Measurements from ENCODE around the gene MRPL18.

The MRPL18 gene

DNA sequence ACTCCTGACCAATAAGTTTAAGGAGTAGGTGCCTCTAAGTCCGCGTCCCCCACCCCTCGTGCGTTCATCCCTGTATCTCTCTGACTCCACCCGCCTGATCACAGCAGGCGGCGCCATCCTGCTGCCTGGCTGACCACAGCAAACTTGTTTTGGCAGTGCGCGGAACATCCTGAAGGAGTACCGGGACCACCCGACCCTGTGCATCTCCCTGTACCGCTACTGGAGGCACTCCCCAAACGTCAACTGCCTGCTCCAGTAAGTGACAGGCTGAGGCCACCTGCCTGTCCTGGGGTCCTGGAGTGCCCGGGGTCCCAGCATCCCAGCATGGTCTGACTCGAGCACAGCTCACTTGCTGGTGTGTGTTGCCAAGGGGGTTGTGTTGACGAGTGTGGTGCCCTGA is 28.8 kb downstream of the MRPL18 start:
- H3K27ac ChIP-seq (ENCODE audit: low read length) = no peak overlapping the region
- no peaks in the 10 kb centered on the region for H3K79me2 ChIP-seq (ENCODE audit: low read length)
- H2AFZ ChIP-seq (ENCODE audit: low read length) = no peak overlapping the region
- H3F3A ChIP-seq (ENCODE audit: insufficient read depth, low read length) = peaks cover 6% of the 10 kb centered on the region; the same call in 1 of the 2 replicates
- no peak for TF ChIP-seq EZH2phosphoT487 (IDR thresholded peaks at IDR 0.05; ENCODE audit: low read length)
- TF ChIP-seq, protein P1, sequence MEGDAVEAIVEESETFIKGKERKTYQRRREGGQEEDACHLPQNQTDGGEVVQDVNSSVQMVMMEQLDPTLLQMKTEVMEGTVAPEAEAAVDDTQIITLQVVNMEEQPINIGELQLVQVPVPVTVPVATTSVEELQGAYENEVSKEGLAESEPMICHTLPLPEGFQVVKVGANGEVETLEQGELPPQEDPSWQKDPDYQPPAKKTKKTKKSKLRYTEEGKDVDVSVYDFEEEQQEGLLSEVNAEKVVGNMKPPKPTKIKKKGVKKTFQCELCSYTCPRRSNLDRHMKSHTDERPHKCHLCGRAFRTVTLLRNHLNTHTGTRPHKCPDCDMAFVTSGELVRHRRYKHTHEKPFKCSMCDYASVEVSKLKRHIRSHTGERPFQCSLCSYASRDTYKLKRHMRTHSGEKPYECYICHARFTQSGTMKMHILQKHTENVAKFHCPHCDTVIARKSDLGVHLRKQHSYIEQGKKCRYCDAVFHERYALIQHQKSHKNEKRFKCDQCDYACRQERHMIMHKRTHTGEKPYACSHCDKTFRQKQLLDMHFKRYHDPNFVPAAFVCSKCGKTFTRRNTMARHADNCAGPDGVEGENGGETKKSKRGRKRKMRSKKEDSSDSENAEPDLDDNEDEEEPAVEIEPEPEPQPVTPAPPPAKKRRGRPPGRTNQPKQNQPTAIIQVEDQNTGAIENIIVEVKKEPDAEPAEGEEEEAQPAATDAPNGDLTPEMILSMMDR (IDR thresholded peaks at IDR 0.05; ENCODE audit: low read length) = no peak
- TF ChIP-seq EZH2 (optimal IDR thresholded peaks at IDR 0.05; ENCODE audit: low read depth, low read length) = no peak
- no peaks in the 10 kb centered on the region for H3K27me3 ChIP-seq (replicated peaks; ENCODE audit: insufficient read depth, low read length)
- H3K9me2 ChIP-seq (replicated peaks; ENCODE audit: insufficient read depth, low read length) = no peaks in the 10 kb centered on the region
- no peaks in the 10 kb centered on the region for H3K9me3 ChIP-seq (replicated peaks; ENCODE audit: insufficient read depth, low read length)
- H3K9ac ChIP-seq (ENCODE audit: low read length) = no peak overlapping the region
- no peak overlapping the region for H3K4me2 ChIP-seq (ENCODE audit: low read depth, low read length)
- DNase-seq = no peak
- no peaks in the 10 kb centered on the region for H4K20me1 ChIP-seq (ENCODE audit: insufficient read depth, low read length)
- H3K4me1 ChIP-seq (ENCODE audit: low read length) = peaks cover 10% of the 10 kb centered on the region
- no peak overlapping the region for H3K4me3 ChIP-seq (ENCODE audit: low read length)
- no peaks in the 10 kb centered on the region for H3K36me3 ChIP-seq (replicated peaks; ENCODE audit: insufficient read depth, low read length)

DNA sequence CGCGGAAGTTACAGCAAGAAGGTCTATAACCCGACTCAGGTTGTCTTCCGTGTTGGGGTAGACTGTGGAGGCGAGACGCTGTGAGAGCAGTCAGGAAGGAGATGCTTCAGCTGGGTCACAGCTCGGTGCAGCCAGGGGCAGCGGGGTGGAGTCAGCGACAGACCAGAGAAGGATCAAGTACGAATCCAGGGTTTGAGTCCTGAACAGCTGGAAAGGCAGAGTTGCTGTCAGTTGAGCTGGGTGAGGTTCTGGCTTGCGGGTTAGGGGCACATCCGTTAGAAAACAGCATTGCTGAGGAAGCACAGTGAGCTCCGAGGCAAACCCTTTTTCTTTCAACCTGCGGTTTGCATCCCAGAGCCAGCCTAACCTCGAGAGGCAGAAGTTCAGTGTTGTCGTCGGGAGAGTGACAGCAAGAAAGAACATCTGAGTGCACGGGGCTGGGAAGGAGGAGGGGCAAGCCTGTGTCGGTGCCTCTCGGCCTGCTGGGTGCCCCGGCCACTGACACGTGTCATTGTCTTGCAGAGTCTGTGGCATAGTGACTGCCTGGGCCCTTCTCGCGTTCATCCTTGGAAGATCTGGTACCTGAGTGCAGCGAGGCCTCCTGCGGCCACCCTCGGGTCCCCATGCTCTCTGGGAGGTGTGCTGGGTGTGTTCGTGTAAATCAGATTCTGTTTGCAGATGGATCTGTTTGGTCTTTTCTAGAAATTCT is 29.8 kb downstream of the MRPL18 start:
- peaks cover 10% of the 10 kb centered on the region for H3K4me1 ChIP-seq (ENCODE audit: low read length)
- peak overlapping the region; percentile 39; the same call in 1 of the 2 replicates for H3K4me3 ChIP-seq (ENCODE audit: low read length)
- H3K27ac ChIP-seq (ENCODE audit: low read length) = peak overlapping the region; percentile 41; the same call in 1 of the 2 replicates
- DNase-seq = peak; percentile 74
- H4K20me1 ChIP-seq (ENCODE audit: insufficient read depth, low read length) = no peaks in the 10 kb centered on the region
- H3K36me3 ChIP-seq (replicated peaks; ENCODE audit: insufficient read depth, low read length) = no peaks in the 10 kb centered on the region
- peaks cover 6% of the 10 kb centered on the region; the same call in 1 of the 2 replicates for H3F3A ChIP-seq (ENCODE audit: insufficient read depth, low read length)
- H3K9ac ChIP-seq (ENCODE audit: low read length) = peak overlapping the region; percentile 8; the same call in 1 of the 2 replicates
- no peaks in the 10 kb centered on the region for H3K27me3 ChIP-seq (replicated peaks; ENCODE audit: insufficient read depth, low read length)
- TF ChIP-seq, protein P1 (IDR thresholded peaks at IDR 0.05; ENCODE audit: low read length) = no peak
- TF ChIP-seq EZH2phosphoT487 (IDR thresholded peaks at IDR 0.05; ENCODE audit: low read length) = no peak
- no peak for TF ChIP-seq EZH2 (optimal IDR thresholded peaks at IDR 0.05; ENCODE audit: low read depth, low read length)
- no peaks in the 10 kb centered on the region for H3K9me2 ChIP-seq (replicated peaks; ENCODE audit: insufficient read depth, low read length)
- no peaks in the 10 kb centered on the region for H3K9me3 ChIP-seq (replicated peaks; ENCODE audit: insufficient read depth, low read length)
- H3K79me2 ChIP-seq (ENCODE audit: low read length) = no peaks in the 10 kb centered on the region
- H2AFZ ChIP-seq (ENCODE audit: low read length) = peak overlapping the region; percentile 58
- H3K4me2 ChIP-seq (ENCODE audit: low read depth, low read length) = peak overlapping the region; percentile 65

DNA sequence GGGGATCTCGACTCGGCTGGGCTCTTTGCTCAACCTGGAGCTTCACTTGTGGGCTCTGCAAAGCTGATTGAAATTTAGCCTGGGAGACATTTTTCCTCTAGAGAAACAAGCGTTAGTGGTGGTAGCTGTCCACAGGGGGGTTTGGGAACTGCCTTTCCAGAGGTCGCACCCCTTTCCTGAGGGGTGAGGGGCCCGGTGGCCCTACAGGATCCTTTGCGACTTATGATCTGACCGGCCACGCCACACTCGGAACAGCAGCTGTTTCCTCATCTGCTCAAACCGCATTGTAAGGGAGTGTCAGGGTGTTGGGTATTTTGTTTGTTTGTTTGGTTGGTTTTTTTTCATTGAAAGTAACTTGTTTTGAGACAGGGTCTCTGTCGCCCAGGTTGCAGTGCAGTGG is 30.9 kb downstream of the MRPL18 start:
- no peak overlapping the region for H3K9ac ChIP-seq (ENCODE audit: low read length)
- H3K4me3 ChIP-seq (ENCODE audit: low read length) = no peak overlapping the region
- peaks cover 6% of the 10 kb centered on the region; the same call in 1 of the 2 replicates for H3F3A ChIP-seq (ENCODE audit: insufficient read depth, low read length)
- H3K9me3 ChIP-seq (replicated peaks; ENCODE audit: insufficient read depth, low read length) = no peaks in the 10 kb centered on the region
- H2AFZ ChIP-seq (ENCODE audit: low read length) = no peak overlapping the region
- no peak for DNase-seq
- no peaks in the 10 kb centered on the region for H3K79me2 ChIP-seq (ENCODE audit: low read length)
- no peak for TF ChIP-seq EZH2phosphoT487 (IDR thresholded peaks at IDR 0.05; ENCODE audit: low read length)
- no peaks in the 10 kb centered on the region for H3K36me3 ChIP-seq (replicated peaks; ENCODE audit: insufficient read depth, low read length)
- H4K20me1 ChIP-seq (ENCODE audit: insufficient read depth, low read length) = no peaks in the 10 kb centered on the region
- H3K9me2 ChIP-seq (replicated peaks; ENCODE audit: insufficient read depth, low read length) = no peaks in the 10 kb centered on the region
- no peak overlapping the region for H3K27ac ChIP-seq (ENCODE audit: low read length)
- no peak overlapping the region for H3K4me2 ChIP-seq (ENCODE audit: low read depth, low read length)
- H3K27me3 ChIP-seq (replicated peaks; ENCODE audit: insufficient read depth, low read length) = no peaks in the 10 kb centered on the region
- peaks cover 10% of the 10 kb centered on the region for H3K4me1 ChIP-seq (ENCODE audit: low read length)

DNA sequence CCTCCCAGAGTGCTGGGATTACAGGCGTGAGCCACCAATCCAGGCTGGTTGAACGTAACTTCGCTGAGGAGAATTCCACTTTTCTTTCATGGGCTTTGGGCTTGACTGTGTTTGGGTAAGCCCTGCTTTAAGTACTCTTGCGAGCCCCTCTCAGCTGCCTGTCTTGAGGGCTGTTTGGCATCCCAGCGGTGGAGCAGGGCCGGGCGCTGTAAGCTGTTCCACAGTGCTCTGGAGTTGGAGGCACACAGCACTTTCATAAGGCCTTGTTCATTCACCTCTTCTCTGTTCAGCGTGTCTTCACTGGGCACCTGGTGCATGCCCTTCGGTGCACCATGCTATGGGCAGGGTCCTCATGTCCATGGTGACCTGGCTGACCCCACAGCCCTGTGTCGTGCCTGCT is 31.5 kb downstream of the MRPL18 start:
- H3K9me2 ChIP-seq (replicated peaks; ENCODE audit: insufficient read depth, low read length) = no peaks in the 10 kb centered on the region
- no peaks in the 10 kb centered on the region for H3K27me3 ChIP-seq (replicated peaks; ENCODE audit: insufficient read depth, low read length)
- H3K27ac ChIP-seq (ENCODE audit: low read length) = no peak overlapping the region
- H2AFZ ChIP-seq (ENCODE audit: low read length) = no peak overlapping the region
- no peak for DNase-seq
- no peak overlapping the region for H3K4me3 ChIP-seq (ENCODE audit: low read length)
- H4K20me1 ChIP-seq (ENCODE audit: insufficient read depth, low read length) = no peaks in the 10 kb centered on the region
- H3F3A ChIP-seq (ENCODE audit: insufficient read depth, low read length) = peaks cover 6% of the 10 kb centered on the region; the same call in 1 of the 2 replicates
- H3K36me3 ChIP-seq (replicated peaks; ENCODE audit: insufficient read depth, low read length) = no peaks in the 10 kb centered on the region
- no peak overlapping the region for H3K9ac ChIP-seq (ENCODE audit: low read length)
- no peak overlapping the region for H3K4me2 ChIP-seq (ENCODE audit: low read depth, low read length)
- no peak for TF ChIP-seq EZH2 (optimal IDR thresholded peaks at IDR 0.05; ENCODE audit: low read depth, low read length)
- TF ChIP-seq, protein P1 (IDR thresholded peaks at IDR 0.05; ENCODE audit: low read length) = no peak
- TF ChIP-seq EZH2phosphoT487 (IDR thresholded peaks at IDR 0.05; ENCODE audit: low read length) = no peak
- no peaks in the 10 kb centered on the region for H3K79me2 ChIP-seq (ENCODE audit: low read length)
- H3K4me1 ChIP-seq (ENCODE audit: low read length) = peaks cover 10% of the 10 kb centered on the region
- no peaks in the 10 kb centered on the region for H3K9me3 ChIP-seq (replicated peaks; ENCODE audit: insufficient read depth, low read length)

All from MM.1S (cell line).